H1 (cell line): ENCODE measurements around the gene YPEL4. TPM values are rescaled to one million over a fixed set of nuclear protein-coding genes. Genes with fewer than 3 reads are reported as not detected.

ENCODE experiments used
- ASH2L ChIP-seq: fragments of 200-600, 300-600 bp; sonication (generic); IDR thresholded peaks from one replicate; pipeline ENCODE4 v1.7.1; 2017; ENCODE audit warnings: low read length
- EGR1 ChIP-seq: IDR thresholded peaks from 2 replicates; pipeline ENCODE4 v1.6.1; 2011; ENCODE audit warnings: low read depth, low read length, borderline replicate concordance
- EZH2 ChIP-seq: fragments of 200-600 bp; sonication (generic); IDR thresholded peaks from 2 replicates; pipeline ENCODE4 v1.7.1; 2012; ENCODE audit warnings: low read depth, mild to moderate bottlenecking, moderate library complexity, low read length, inconsistent platforms; ENCODE audit not compliant: severe bottlenecking
- POU5F1 ChIP-seq: IDR thresholded peaks from 2 replicates; pipeline ENCODE4 v1.6.1; 2011; ENCODE audit warnings: low read depth, mild to moderate bottlenecking, low read length, moderate library complexity
- RXRA ChIP-seq: IDR thresholded peaks from 2 replicates; pipeline ENCODE4 v1.6.1; 2011; ENCODE audit warnings: low read depth, mild to moderate bottlenecking, low read length, moderate library complexity; ENCODE audit not compliant: insufficient read depth
- SP2 ChIP-seq: IDR thresholded peaks from 2 replicates; pipeline ENCODE4 v1.6.1; 2012; ENCODE audit warnings: mild to moderate bottlenecking, low read length, inconsistent platforms
- TCF12 ChIP-seq: IDR thresholded peaks from 2 replicates; pipeline ENCODE4 v1.6.1; 2011; ENCODE audit warnings: low read depth, mild to moderate bottlenecking, low read length
- polyA plus RNA-seq, 7 experiments: library from polyadenylated mRNA; depleted of rRNA in 3 of 7; stranded (reverse) in 5 of 7; unstranded in 2 of 7; fragments of >200 nt in 5 of 7; fragments of 200-250 nt in 2 of 7; gene quantifications; 1 replicate in 5 of 7; 2 replicates in 1 of 7; 4 replicates in 1 of 7; pipeline versions ENCODE4 v1.2.1 to v1.2.3, GENCODE V29; 2011 to 2013; ENCODE audit warnings: missing spikeins in 2 of 7, mixed read lengths in 2 of 7
- total RNA-seq: library from RNA; stranded (reverse); fragmentation: NEBNext Ultra II Directional; extraction: Animal tissue kit (Norgen Biotek cat#: 25700); gene quantifications from 2 replicates; pipeline ENCODE4 v1.2.1, GENCODE V29; 2021

YPEL4 gene
- total and polyA plus RNA-seq, 2 of the 8 experiments (the other 6 are each of a cell fraction or from before 2014, with no cell fraction given), result 0.13 to 0.38 TPM

- TF ChIP-seq SP2 (no peak), ASH2L (no peak), EZH2 (no peak), TCF12 (no peak), RXRA (no peak), POU5F1 (no peak), EGR1 (no peak)
Observed at GRCh38 chr11:57615308-57615707, 34.4 kb downstream of the YPEL4 start (continued).
